Hindlimb muscle (tissue), 1 donor: ENCODE measurements around the gene LUC7L. TPM values are rescaled to one million over a fixed set of nuclear protein-coding genes. Genes with fewer than 3 reads are reported as not detected.
"Not testable (repeated sequence)": the region's sequence is repeated elsewhere in the genome, so short reads cannot be mapped to it uniquely, and the experiment has no call there.

Experiments used
- DNase-seq: peaks from one replicate; pipeline ENCODE4 v3.0.0-alpha.2; 2013
- polyA plus RNA-seq: library from polyadenylated mRNA; unstranded; fragments of 120-200 nt; gene quantifications from one replicate; pipeline ENCODE4 v1.2.1, GENCODE V29; 2013; ENCODE audit not compliant: insufficient read length

The LUC7L gene
- 64.9 TPM for polyA plus RNA-seq

GRCh38 chr16:228852-229730 is at the start of gene LUC7L:
LUC7L (minus strand) TSS chr16:229449; CDS start chr16:229339, 110 bp downstream.
- peak; percentile 92 for DNase-seq

- DNase-seq, result no peak
Measured at GRCh38 chr16:278863-279366, 49.7 kb upstream of the LUC7L start.

DNA sequence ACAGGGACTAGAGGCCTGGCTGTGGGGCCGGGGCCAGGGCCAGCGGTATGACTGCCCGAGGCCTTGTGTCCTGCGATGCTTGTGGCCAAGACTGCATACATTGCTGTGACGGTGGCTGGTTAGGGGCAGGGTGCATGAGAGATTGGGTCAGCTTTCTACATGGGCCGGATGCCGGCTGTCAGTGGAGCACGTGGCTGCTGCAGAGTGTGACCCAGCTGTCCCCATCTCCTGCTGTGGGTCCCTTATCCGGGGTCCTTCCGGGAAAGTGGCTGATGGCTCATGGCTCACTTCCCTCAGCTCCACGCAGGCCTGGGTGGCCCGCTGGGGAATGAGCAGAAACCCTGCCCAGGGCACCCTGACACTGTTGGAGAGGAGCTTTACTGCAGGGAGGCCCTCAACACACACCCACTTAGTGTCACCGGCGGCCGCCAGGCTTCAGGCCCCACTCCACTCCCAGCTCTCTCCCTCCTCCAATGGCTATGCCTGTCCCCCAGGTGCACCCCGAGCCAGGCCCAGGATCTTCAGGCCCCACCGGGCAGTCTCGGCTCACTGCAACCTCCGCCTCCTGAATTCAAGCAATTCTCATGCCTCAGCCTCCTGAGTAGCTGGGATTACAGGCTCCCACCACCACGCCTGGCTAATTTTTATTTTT is 47.3 kb upstream of the LUC7L start:
- no peak for DNase-seq

DNA sequence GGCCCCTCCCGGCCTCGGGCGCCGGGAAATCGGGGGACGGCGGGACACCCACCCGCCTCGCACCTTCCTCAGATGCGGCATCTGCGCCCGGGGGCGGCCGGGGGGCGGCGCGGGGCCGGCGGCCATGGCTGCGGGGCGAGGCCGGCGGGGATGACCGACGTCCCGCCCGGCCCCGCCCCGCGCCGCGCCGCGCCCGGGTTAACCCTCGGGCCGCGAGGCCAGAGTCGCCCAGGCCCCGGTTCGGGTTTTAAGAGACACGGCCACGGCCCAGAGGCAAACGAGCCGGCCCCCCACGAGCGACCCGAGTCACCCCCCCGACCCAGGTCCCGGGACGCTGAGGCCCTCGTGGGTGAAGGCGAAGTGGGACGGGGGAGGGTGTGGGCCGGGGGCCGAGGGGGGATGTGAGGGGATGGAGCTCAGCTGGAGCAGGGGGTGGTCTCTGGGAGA is 46.6 kb upstream of the LUC7L start, which contains the start of gene RGS11:
TSS of gene RGS11 (minus strand) at position 159 of the 447 bp plus-strand sequence. CDS start at position 126, 33 bp downstream.
- no peak for DNase-seq

GRCh38 chr16:275041-275641 is 45.9 kb upstream of the LUC7L start:
- DNase-seq, result no peak

DNA sequence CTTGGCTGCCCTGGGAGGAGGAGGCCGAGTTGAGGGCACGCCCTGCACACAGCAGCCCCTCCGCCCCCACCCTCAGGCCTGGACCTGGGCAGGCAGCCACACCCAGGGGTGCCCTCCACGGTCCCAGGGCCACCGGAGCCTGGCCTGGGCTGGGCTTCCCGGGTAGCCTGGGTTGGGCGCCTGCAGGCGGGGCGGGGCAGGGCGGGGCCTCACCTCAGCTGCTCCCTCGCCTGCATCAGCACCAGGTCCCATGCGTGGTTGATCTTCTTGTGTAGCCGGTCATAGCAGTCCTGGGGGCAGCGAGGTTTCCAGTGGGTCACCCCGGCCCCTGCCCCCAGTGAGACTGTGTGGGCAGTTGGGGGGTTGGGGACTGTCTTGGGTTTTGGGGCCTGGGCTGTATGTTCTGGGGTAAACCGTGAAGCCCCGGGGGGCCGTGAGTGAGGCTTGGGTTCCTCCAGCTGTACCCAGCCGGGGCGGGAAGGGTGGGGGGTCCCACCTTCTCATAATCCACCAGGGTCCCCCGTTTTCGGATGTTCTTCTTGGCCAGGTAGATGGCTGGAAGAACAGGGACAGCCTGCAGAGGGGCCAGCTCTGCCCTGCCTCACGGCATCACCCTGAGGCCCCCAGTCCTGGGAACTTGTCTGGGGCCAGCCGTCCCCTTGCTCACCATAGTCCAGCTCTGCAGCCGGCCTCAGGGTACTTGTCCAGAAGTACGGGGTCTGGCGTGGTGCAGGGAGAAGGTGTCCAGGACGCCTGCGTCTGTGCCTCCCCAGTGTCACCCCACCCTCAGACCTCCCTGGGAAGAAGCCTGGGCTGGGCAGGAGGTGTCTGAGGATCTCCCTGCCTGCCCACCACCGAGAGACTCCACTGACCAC is 44.5 kb upstream of the LUC7L start:
- no peak for DNase-seq

- no peak for DNase-seq
Measured at GRCh38 chr16:272633-273546, 43.6 kb upstream of the LUC7L start.

GRCh38 chr16:270381-271255 is 41.4 kb upstream of the LUC7L start:
- DNase-seq, result no peak

GRCh38 chr16:269061-269796 is 40.0 kb upstream of the LUC7L start:
- no peak for DNase-seq

GRCh38 chr16:268141-269053 is 39.1 kb upstream of the LUC7L start:
- DNase-seq, result no peak

DNA sequence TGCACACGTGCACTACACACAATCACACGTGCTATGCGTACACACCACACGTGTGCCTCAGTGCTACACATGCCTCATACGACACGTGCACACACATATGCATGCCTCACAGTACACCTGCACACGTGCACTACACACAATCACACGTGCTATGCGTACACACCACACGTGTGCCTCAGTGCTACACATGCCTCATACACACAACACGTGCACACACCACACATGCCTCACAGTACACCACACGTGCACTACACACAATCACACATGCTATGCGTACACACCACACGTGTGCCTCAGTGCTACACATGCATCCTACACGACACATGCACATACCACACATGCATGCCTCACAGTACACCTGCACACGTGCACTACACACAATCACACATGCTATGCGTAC is 38.3 kb upstream of the LUC7L start:
- DNase-seq, result not testable (repeated sequence)

- no peak for DNase-seq
Measured at GRCh38 chr16:266258-267164, 37.3 kb upstream of the LUC7L start.

GRCh38 chr16:265711-266110 is 36.5 kb upstream of the LUC7L start:
- no peak for DNase-seq

- DNase-seq, result no peak
Measured at GRCh38 chr16:265002-265529, 35.8 kb upstream of the LUC7L start.

GRCh38 chr16:264440-264951 is 35.2 kb upstream of the LUC7L start:
- no peak for DNase-seq

- DNase-seq, result no peak
Measured at GRCh38 chr16:263944-264343, 34.7 kb upstream of the LUC7L start.
